Measurements from ENCODE around the gene CRYBB1. TPM values are rescaled to one million over a fixed set of nuclear protein-coding genes. Genes with fewer than 3 reads are reported as not detected.

The CRYBB1 gene
- total RNA-seq, 2 experiments from 2014 or later: not detected

DNA sequence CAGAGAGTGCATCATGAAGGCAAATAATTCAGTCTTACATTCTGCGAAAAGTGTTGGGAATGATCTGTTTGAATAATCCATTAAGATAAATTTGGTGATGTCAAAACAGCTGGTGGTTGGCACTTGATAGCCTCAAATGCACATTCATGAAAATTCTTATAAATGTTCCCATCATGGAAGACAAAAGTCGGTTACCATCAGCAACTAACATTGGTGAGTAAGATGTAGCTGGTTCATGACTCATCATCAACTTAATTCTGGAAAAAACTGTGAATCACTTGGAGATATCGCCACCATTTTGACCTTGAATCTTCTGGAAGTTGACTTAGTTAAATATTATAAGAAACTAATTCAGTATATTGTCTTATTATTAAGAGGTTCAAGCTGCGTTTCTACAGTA is 11.2 kb downstream of the CRYBB1 start:
- H3K9me3 Mint-ChIP-seq: no peaks in the 10 kb centered on the region
- peaks cover 23% of the 10 kb centered on the region for H3K4me1 Mint-ChIP-seq (ENCODE audit: low read depth)
- intact Hi-C loops (cut with micrococcal nuclease): no loop called here
- no peak overlapping the region for H3K4me3 Mint-ChIP-seq
- no peak for TF ChIP-seq CTCF (IDR thresholded peaks at IDR 0.05)
- CTCF ChIA-PET: interaction anchor here (1.0 to 2.5 kb wide), 2 partner anchors 10 to 13 kb away, joined by 3 to 7 read pairs; no protein-coding TSS in a partner anchor
- H3K27me3 Mint-ChIP-seq: no peaks in the 10 kb centered on the region
- DNase-seq (no peak), ATAC-seq (no peak)
- no peaks in the 10 kb centered on the region for H3K36me3 Mint-ChIP-seq (ENCODE audit: low read depth)
- POLR2A ChIA-PET: interaction anchor here (0.6 to 1.2 kb wide), 3 partner anchors 10 to 162 kb away, joined by 3 to 4 read pairs (median 3); partner anchors contain the start of gene TPST2
- no peak overlapping the region for H3K27ac Mint-ChIP-seq

DNA sequence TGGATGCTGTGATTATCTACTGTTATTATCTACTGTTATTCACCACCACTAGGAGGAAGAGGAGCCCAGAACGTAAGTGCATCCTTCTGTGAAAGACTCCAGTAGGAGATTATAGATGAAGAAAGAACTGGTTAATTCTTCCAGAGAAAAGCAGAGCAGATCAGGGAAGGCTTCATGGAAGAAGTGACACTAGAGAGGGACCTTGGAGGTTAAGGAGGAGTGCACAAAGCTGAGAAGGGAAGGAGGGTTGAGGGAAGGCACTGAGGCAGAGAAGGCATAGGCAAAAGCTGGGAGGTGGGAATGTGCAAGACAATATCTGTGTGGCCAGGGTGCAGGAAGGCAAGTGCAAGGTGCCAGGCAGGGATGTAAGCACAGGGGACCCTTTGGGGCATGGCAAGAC is 13.5 kb downstream of the CRYBB1 start:
- H3K4me1 Mint-ChIP-seq (ENCODE audit: low read depth): peaks cover 11% of the 10 kb centered on the region
- no peak overlapping the region for H3K4me3 Mint-ChIP-seq
- intact Hi-C loops (cut with micrococcal nuclease): no loop called here
- DNase-seq (no peak), ATAC-seq (no peak)
- no peaks in the 10 kb centered on the region for H3K9me3 Mint-ChIP-seq
- H3K36me3 Mint-ChIP-seq (ENCODE audit: low read depth): no peaks in the 10 kb centered on the region
- H3K27me3 Mint-ChIP-seq: no peaks in the 10 kb centered on the region
- CTCF ChIA-PET: no interaction called here
- no peak overlapping the region for H3K27ac Mint-ChIP-seq
- TF ChIP-seq CTCF (IDR thresholded peaks at IDR 0.05): no peak
- POLR2A ChIA-PET: no interaction called here

DNA sequence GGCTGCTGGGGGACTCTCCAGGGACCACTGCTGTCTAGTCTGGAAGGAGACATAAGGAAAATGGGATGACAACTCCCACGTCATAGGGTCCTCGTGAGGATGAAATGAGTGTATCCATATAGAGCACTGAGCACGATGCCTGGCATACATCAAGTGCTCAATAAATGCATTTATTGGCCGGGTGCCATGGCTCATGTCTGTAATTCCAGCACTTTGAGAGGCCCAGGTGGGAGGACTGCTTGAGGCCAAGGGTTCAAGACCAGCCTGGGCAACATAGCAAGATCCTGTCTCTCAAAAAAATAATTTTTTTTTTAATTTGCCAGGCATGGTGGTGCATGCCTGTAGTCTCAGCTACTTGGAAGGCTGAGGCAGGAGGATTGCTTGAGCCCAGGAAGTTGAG is 15.7 kb downstream of the CRYBB1 start:
- ATAC-seq: no peak
- intact Hi-C loops (cut with micrococcal nuclease): no loop called here
- no peak for TF ChIP-seq CTCF (IDR thresholded peaks at IDR 0.05)

DNA sequence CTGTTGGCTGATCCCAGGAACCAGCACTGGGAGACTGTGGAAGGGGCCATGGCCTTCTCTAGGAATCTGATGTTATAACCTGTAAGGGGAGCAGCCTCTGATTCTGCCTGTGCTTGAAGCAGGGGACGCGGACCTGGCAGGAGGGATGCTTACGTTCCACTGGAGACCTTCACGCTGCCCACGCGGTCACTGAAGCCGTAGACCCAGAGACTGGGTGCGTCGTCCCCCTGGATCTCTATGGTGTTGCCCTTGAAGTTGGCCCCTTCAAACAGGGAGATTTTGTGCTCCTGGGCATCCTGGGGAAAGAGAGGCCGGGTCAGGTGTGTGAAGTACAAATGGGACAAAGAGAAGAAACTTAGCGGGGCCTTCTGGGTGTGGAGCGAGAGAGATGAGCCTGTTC is 16.1 kb downstream of the CRYBB1 start:
- CTCF ChIA-PET: no interaction called here

More for the DNA sequence above, 15.7 kb downstream of the CRYBB1 start:
- no peaks in the 10 kb centered on the region for H3K9me3 Mint-ChIP-seq
- H3K27ac Mint-ChIP-seq: no peak overlapping the region
- peaks cover 28% of the 10 kb centered on the region for H3K4me1 Mint-ChIP-seq (ENCODE audit: low read depth)
- no peaks in the 10 kb centered on the region for H3K27me3 Mint-ChIP-seq
- ChIA-PET CTCF (no interaction called here), POLR2A (interaction anchor here (0.5 kb wide), 1 partner anchor 34 kb away, joined by 3 read pairs; no protein-coding TSS in a partner anchor)
- DNase-seq: no peak
- H3K36me3 Mint-ChIP-seq (ENCODE audit: low read depth): no peaks in the 10 kb centered on the region
- no peak overlapping the region for H3K4me3 Mint-ChIP-seq

GRCh38 chr22:26599505-26599904 is 18.3 kb downstream of the CRYBB1 start:
- Mint-ChIP-seq H3K27me3 (no peaks in the 10 kb centered on the region), H3K4me3 (no peak overlapping the region), H3K4me1 (ENCODE audit: low read depth) (peaks cover 36% of the 10 kb centered on the region), H3K36me3 (ENCODE audit: low read depth) (no peaks in the 10 kb centered on the region), H3K9me3 (no peaks in the 10 kb centered on the region), H3K27ac (no peak overlapping the region)
- intact Hi-C loops (cut with micrococcal nuclease): no loop called here
- ChIA-PET CTCF (no interaction called here), POLR2A (no interaction called here)
- ATAC-seq (no peak), DNase-seq (no peak)
- no peak for TF ChIP-seq CTCF (IDR thresholded peaks at IDR 0.05)

More for the DNA sequence above, 16.1 kb downstream of the CRYBB1 start:
- H3K9me3 Mint-ChIP-seq: no peaks in the 10 kb centered on the region
- no peak overlapping the region for H3K4me3 Mint-ChIP-seq
- no peaks in the 10 kb centered on the region for H3K27me3 Mint-ChIP-seq
- intact Hi-C loops (cut with micrococcal nuclease): no loop called here
- DNase-seq (no peak), ATAC-seq (no peak)
- H3K36me3 Mint-ChIP-seq (ENCODE audit: low read depth): no peaks in the 10 kb centered on the region
- H3K27ac Mint-ChIP-seq: no peak overlapping the region
- POLR2A ChIA-PET: no interaction called here
- H3K4me1 Mint-ChIP-seq (ENCODE audit: low read depth): peaks cover 32% of the 10 kb centered on the region
- TF ChIP-seq CTCF (IDR thresholded peaks at IDR 0.05): no peak

All from activated CD8-positive, alpha-beta T cell treated with anti-CD3 and anti-CD28 coated beads for 36 hours (primary cell).